K562 (cell line): ENCODE measurements around the gene MCC.

ENCODE experiments used
- MEF2A ChIP-seq: IDR thresholded peaks from 2 replicates; pipeline ENCODE4 v1.6.1; 2011; ENCODE audit warnings: low read depth, mild to moderate bottlenecking, low read length, moderate library complexity; ENCODE audit not compliant: control insufficient read depth
- TCF7 ChIP-seq: sonication (generic); IDR thresholded peaks from 2 replicates; pipeline ENCODE4 v1.6.1; 2016; ENCODE audit warnings: antibody characterized with exemption, borderline replicate concordance
- ZNF507 ChIP-seq: conservative IDR thresholded peaks from 2 replicates; pipeline ENCODE4 v1.6.1; 2017; ENCODE audit warnings: missing genetic modification characterization, missing compliant biosample characterization
- TF ChIP-seq, protein P1 (sequence below): sonication (generic); formaldehyde crosslinking; IDR thresholded peaks from 2 replicates; pipeline ENCODE4 v1.5.0; 2020; ENCODE audit warnings: missing genetic modification reagents
- TF ChIP-seq, protein P2 (sequence below), 3 experiments: fragments of 200-800 bp in 1 of 3; fragments of 250-450 bp in 1 of 3; fragments of 450-650 bp in 1 of 3; sonication (Bioruptor Pico) in 1 of 3; sonication (Bioruptor generic) in 1 of 3; formaldehyde crosslinking in 1 of 3; IDR thresholded peaks; 2 replicates each; pipeline versions ENCODE4 v1.6.1 to v1.8.0; 2016 to 2022; ENCODE audit warnings: mild to moderate bottlenecking in 2 of 3, missing genetic modification characterization in 2 of 3, missing compliant biosample characterization in 1 of 3, moderate library complexity in 1 of 3

DNA sequence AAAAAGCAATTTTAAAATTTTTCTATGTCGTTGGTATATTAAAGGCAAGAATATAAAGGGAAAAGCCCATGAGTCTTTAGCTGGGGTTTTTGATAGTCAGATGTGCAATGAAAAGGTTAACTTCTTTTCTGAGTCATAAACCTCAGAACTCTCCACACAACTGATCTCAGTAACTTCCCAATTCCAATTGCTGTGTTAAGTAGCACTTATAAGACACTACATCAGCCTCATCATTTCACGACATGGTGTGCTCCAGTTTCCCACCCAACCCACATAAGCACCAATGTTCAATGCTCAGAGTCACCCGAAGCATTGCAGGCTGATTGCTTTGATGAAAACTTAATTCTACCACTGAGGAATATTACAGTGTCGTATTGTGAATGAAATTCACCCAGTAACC is 209.3 kb downstream of the MCC start:
- TF ChIP-seq, protein P1, sequence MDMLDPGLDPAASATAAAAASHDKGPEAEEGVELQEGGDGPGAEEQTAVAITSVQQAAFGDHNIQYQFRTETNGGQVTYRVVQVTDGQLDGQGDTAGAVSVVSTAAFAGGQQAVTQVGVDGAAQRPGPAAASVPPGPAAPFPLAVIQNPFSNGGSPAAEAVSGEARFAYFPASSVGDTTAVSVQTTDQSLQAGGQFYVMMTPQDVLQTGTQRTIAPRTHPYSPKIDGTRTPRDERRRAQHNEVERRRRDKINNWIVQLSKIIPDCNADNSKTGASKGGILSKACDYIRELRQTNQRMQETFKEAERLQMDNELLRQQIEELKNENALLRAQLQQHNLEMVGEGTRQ (CRISPR knock-in tag) = no peak
- TF ChIP-seq, protein P2, sequence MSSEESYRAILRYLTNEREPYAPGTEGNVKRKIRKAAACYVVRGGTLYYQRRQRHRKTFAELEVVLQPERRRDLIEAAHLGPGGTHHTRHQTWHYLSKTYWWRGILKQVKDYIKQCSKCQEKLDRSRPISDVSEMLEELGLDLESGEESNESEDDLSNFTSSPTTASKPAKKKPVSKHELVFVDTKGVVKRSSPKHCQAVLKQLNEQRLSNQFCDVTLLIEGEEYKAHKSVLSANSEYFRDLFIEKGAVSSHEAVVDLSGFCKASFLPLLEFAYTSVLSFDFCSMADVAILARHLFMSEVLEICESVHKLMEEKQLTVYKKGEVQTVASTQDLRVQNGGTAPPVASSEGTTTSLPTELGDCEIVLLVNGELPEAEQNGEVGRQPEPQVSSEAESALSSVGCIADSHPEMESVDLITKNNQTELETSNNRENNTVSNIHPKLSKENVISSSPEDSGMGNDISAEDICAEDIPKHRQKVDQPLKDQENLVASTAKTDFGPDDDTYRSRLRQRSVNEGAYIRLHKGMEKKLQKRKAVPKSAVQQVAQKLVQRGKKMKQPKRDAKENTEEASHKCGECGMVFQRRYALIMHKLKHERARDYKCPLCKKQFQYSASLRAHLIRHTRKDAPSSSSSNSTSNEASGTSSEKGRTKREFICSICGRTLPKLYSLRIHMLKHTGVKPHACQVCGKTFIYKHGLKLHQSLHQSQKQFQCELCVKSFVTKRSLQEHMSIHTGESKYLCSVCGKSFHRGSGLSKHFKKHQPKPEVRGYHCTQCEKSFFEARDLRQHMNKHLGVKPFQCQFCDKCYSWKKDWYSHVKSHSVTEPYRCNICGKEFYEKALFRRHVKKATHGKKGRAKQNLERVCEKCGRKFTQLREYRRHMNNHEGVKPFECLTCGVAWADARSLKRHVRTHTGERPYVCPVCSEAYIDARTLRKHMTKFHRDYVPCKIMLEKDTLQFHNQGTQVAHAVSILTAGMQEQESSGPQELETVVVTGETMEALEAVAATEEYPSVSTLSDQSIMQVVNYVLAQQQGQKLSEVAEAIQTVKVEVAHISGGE (CRISPR knock-in tag; IDR thresholded peaks at IDR 0.05) = no peak
- TF ChIP-seq MEF2A = no peak
- TF ChIP-seq TCF7 = no peak
- no peak for TF ChIP-seq ZNF507 (tag)
